Thymus (tissue), 14 donors: ENCODE measurements around the gene KIF15. TPM values are rescaled to one million over a fixed set of nuclear protein-coding genes. Genes with fewer than 3 reads are reported as not detected.

ENCODE experiments used
- DNase-seq, 9 donors: peaks; one replicate each; pipeline ENCODE4 v3.0.0-alpha.2; 2013; ENCODE audit warnings: low spot score in 9 of 9, low read depth in 6 of 9, missing footprints in 1 of 9
- H3K27ac ChIP-seq, 2 donors: one replicate each; pipeline ENCODE4 v1.5.1; 2013; ENCODE audit warnings: control low read depth in 1 of 2, low read depth in 1 of 2, low read length in 1 of 2, mild to moderate bottlenecking in 1 of 2, moderate library complexity in 1 of 2
- H3K27me3 ChIP-seq, 2 donors: one replicate each; pipeline ENCODE4 v1.5.1; 2013; ENCODE audit warnings: low read length in 1 of 2; ENCODE audit not compliant: control insufficient read depth in 2 of 2, insufficient read depth in 1 of 2
- H3K36me3 ChIP-seq, 2 donors: one replicate each; pipeline ENCODE4 v1.5.1; 2013; ENCODE audit warnings: low read length in 1 of 2, mild to moderate bottlenecking in 1 of 2, moderate library complexity in 1 of 2; ENCODE audit not compliant: control insufficient read depth in 2 of 2, insufficient read depth in 2 of 2
- H3K4me1 ChIP-seq, 2 donors: one replicate each; pipeline ENCODE4 v1.5.1; 2013; ENCODE audit warnings: low read length in 2 of 2; ENCODE audit not compliant: control insufficient read depth in 2 of 2, insufficient read depth in 2 of 2
- H3K4me3 ChIP-seq, 2 donors: one replicate each; pipeline ENCODE4 v1.5.1; 2013; ENCODE audit warnings: low read length in 2 of 2, control low read depth in 1 of 2, mild to moderate bottlenecking in 1 of 2
- H3K9me3 ChIP-seq, 2 donors: one replicate each; pipeline ENCODE4 v1.5.1; 2013; ENCODE audit warnings: low read length in 1 of 2, mild to moderate bottlenecking in 1 of 2; ENCODE audit not compliant: control insufficient read depth in 2 of 2, insufficient read depth in 1 of 2
- WGBS: extraction: QIAGEN DNeasy Blood & Tissue Kit; methylation state at CpG from one replicate; pipeline ENCODE4 v1.1.7; 2013; 5-methylcytosine and 5-hydroxymethylcytosine counted together
- long read RNA-seq, 10 donors: transcript quantifications; one replicate each; lab custom pipeline, GENCODE V29; 2026
- polyA plus RNA-seq: library from polyadenylated mRNA; stranded (reverse); fragments of 200-250 nt; gene quantifications from one replicate; pipeline ENCODE4 v1.2.3, GENCODE V29; 2013
- total RNA-seq: library from RNA; stranded (reverse); fragments of 120-200 nt; gene quantifications from one replicate; pipeline ENCODE4 v1.2.4, GENCODE V29; 2013
- donor health status: healthy.

KIF15 gene, protein sequence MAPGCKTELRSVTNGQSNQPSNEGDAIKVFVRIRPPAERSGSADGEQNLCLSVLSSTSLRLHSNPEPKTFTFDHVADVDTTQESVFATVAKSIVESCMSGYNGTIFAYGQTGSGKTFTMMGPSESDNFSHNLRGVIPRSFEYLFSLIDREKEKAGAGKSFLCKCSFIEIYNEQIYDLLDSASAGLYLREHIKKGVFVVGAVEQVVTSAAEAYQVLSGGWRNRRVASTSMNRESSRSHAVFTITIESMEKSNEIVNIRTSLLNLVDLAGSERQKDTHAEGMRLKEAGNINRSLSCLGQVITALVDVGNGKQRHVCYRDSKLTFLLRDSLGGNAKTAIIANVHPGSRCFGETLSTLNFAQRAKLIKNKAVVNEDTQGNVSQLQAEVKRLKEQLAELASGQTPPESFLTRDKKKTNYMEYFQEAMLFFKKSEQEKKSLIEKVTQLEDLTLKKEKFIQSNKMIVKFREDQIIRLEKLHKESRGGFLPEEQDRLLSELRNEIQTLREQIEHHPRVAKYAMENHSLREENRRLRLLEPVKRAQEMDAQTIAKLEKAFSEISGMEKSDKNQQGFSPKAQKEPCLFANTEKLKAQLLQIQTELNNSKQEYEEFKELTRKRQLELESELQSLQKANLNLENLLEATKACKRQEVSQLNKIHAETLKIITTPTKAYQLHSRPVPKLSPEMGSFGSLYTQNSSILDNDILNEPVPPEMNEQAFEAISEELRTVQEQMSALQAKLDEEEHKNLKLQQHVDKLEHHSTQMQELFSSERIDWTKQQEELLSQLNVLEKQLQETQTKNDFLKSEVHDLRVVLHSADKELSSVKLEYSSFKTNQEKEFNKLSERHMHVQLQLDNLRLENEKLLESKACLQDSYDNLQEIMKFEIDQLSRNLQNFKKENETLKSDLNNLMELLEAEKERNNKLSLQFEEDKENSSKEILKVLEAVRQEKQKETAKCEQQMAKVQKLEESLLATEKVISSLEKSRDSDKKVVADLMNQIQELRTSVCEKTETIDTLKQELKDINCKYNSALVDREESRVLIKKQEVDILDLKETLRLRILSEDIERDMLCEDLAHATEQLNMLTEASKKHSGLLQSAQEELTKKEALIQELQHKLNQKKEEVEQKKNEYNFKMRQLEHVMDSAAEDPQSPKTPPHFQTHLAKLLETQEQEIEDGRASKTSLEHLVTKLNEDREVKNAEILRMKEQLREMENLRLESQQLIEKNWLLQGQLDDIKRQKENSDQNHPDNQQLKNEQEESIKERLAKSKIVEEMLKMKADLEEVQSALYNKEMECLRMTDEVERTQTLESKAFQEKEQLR (N-terminal part only)
- 43.4 TPM for total RNA-seq
- 3.6 TPM for polyA plus RNA-seq
- long read RNA-seq, donor 1, full-length matches to known transcripts = 1 of 1 reads
- long read RNA-seq, donor 1, partial matches to known transcripts = 0 of 1 reads
- long read RNA-seq, donor 1, other reads (novel, unspliced or antisense) = 0 of 1 reads
- long read RNA-seq, donor 2, full-length matches to known transcripts = 4 of 83 reads
- long read RNA-seq, donor 2, partial matches to known transcripts = 79 of 83 reads
- long read RNA-seq, donor 2, other reads (novel, unspliced or antisense) = 0 of 83 reads
- long read RNA-seq, donor 3, full-length matches to known transcripts = 1 of 29 reads
- long read RNA-seq, donor 3, partial matches to known transcripts = 28 of 29 reads
- long read RNA-seq, donor 3, other reads (novel, unspliced or antisense) = 0 of 29 reads
- long read RNA-seq, donor 4, full-length matches to known transcripts = 1 of 8 reads
- long read RNA-seq, donor 4, partial matches to known transcripts = 7 of 8 reads
- long read RNA-seq, donor 4, other reads (novel, unspliced or antisense) = 0 of 8 reads
- long read RNA-seq, donor 5, partial matches to known transcripts = 22 of 22 reads
- long read RNA-seq, donor 5, other reads (novel, unspliced or antisense) = 0 of 22 reads
- long read RNA-seq, donor 6, full-length matches to known transcripts = 2 of 2 reads
- long read RNA-seq, donor 6, partial matches to known transcripts = 0 of 2 reads
- long read RNA-seq, donor 6, other reads (novel, unspliced or antisense) = 0 of 2 reads
- long read RNA-seq, donor 7, full-length matches to known transcripts = 1 of 1 reads
- long read RNA-seq, donor 7, partial matches to known transcripts = 0 of 1 reads
- long read RNA-seq, donor 7, other reads (novel, unspliced or antisense) = 0 of 1 reads
- long read RNA-seq, donor 8 = 0 reads
- long read RNA-seq, donor 9, full-length matches to known transcripts = 2 of 13 reads
- long read RNA-seq, donor 9, partial matches to known transcripts = 11 of 13 reads
- long read RNA-seq, donor 9, other reads (novel, unspliced or antisense) = 0 of 13 reads
- long read RNA-seq, donor 10, full-length matches to known transcripts = 1 of 9 reads
- long read RNA-seq, donor 10, partial matches to known transcripts = 8 of 9 reads
- long read RNA-seq, donor 10, other reads (novel, unspliced or antisense) = 0 of 9 reads

DNA sequence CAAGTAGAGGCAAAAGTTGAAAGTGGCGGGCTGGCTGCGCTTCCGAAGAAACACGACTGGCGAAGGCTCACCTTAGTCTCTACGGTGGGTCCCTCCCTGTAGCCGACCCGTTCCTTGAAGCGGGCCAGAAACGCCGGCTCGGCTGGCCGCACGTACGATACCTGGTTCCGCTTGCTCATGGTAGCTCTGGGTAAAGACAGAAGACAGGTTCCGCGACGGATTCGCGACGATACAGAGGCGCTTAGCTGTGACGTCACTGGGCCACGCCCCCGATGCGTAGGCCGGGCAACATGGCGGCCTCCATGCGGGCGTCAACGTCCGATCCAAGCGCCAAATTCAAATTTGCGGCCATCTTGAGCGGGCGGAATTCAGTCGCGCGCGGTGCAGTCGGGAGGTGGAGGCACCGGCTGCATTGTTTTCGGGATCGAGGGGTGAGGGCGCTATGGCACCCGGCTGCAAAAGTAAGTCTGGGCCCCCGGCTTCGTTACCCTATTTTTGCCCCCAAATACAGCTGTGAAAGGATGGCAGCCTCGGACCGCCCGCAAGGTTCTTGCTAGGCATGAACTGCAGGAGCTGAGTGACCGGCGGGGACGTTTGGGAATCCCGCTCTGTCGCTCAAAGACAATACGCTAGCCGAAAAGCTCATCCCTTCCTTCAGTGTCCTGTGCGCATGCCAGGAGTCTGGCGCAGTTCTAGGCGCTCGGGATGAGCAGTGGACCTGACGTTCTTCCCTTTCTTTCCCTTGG lies at the start of gene KIF15, which contains the start of gene KIAA1143:
TSS of gene KIF15 (plus strand) at position 371 of the 746 bp plus-strand sequence. CDS start at position 443, 72 bp downstream.
TSS of gene KIAA1143 (minus strand) at position 196 of the 746 bp plus-strand sequence. CDS start at position 179, 17 bp downstream.
- under 1% methylated on average over 64 of the region's 64 CpGs for WGBS

DNA sequence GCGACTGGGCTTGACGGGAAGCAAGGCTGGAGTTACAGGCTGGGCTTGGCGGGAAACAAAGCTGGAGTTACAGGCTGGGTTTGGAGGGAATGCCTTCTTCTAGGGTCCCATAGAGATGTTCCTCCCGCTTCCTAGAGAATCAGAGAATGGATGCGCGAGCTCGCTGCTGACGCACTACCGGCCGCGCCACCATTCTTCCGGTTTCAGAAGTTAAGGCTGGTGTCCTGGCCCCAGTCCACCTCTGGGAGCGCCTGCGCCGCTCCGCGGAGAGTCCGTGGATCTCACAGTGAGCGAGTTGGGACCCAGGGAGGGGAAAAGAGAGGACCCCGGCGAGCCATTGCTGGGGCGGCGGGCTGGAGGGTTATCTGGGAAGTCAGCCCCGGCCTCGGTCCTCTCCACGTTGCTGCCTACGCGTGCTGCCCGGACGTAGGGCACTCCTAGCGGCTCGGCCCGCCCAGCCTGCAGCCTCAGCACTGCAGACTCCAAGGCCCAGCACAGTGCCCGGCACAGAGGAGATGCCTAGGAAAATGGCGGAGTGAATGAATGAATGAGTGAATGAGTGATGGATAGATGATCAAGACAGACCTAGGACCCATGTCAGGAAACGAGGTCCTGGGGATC lies 49.0 kb upstream of the KIF15 start, which contains the start of gene ZNF502:
TSS of gene ZNF502 (plus strand) at position 206 of the 621 bp plus-strand sequence. CDS start 7,602 bp downstream, outside the sequence.
- peak in 8 of 9 donors; percentile 26 to 77 (median 42) for DNase-seq
- peaks cover 1 to 25% of the 10 kb centered on the region in 2 donors for H3K9me3 ChIP-seq
- 9% methylated on average over 36 of the region's 36 CpGs for WGBS

More for the DNA sequence above, at the start of gene KIF15, which contains the start of gene KIAA1143:
- H3K9me3 ChIP-seq = peaks cover 3 to 22% of the 10 kb centered on the region in 2 donors
- peaks cover 4 to 9% of the 10 kb centered on the region in 2 donors for H3K4me1 ChIP-seq
- no peaks in the 10 kb centered on the region for H3K27me3 ChIP-seq
- peak within 1 kb of the TSS; percentile 76 to 86 for H3K27ac ChIP-seq
- H3K36me3 ChIP-seq = peaks cover 15 to 21% of the 10 kb centered on the region in 2 donors
- peak within 1 kb of the TSS; percentile 70 to 81 for H3K4me3 ChIP-seq
- DNase-seq = peak; percentile 84 to 99 (median 97)

DNA sequence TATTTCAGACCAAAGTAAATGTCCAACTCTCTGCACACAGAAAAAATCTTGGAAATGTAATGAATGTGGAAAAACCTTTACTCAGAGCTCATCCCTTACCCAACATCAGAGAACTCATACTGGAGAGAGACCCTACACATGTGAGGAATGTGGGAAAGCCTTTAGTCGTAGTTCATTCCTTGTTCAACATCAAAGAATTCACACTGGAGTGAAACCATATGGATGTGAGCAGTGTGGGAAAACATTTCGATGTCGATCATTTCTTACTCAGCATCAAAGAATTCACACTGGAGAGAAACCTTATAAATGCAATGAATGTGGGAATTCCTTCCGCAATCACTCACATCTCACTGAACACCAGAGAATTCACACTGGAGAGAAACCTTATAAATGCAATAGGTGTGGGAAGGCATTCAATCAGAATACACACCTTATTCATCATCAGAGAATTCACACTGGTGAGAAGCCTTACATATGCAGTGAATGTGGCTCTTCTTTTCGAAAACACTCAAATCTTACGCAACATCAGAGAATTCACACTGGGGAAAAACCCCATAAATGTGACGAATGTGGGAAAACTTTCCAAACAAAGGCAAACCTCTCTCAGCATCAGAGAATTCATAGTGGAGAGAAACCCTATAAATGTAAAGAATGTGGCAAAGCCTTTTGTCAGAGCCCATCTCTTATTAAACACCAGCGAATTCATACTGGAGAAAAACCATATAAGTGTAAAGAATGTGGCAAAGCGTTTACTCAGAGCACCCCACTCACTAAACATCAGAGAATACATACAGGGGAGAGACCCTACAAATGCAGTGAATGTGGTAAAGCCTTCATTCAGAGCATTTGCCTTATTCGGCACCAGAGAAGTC lies 40.1 kb upstream of the KIF15 start:
- no peak overlapping the region for H3K27ac ChIP-seq
- no peaks in the 10 kb centered on the region for H3K4me1 ChIP-seq
- peaks cover 20 to 28% of the 10 kb centered on the region in 2 donors for H3K9me3 ChIP-seq
- WGBS = 97% methylated on average over 10 of the region's 10 CpGs
- peaks cover 11 to 14% of the 10 kb centered on the region in 2 donors for H3K36me3 ChIP-seq
- DNase-seq = no peak
- no peaks in the 10 kb centered on the region for H3K27me3 ChIP-seq
- H3K4me3 ChIP-seq = no peak overlapping the region

More for the DNA sequence above, 49.0 kb upstream of the KIF15 start, which contains the start of gene ZNF502:
- Histone ChIP-seq H3K36me3 (peaks cover 0 to 2% of the 10 kb centered on the region in 2 donors), H3K4me3 (peak within 1 kb of the TSS; percentile 79 to 80), H3K4me1 (peaks cover 0 to 5% of the 10 kb centered on the region in 2 donors), H3K27ac (peak within 1 kb of the TSS; percentile 18 to 41), H3K27me3 (no peaks in the 10 kb centered on the region)

DNA sequence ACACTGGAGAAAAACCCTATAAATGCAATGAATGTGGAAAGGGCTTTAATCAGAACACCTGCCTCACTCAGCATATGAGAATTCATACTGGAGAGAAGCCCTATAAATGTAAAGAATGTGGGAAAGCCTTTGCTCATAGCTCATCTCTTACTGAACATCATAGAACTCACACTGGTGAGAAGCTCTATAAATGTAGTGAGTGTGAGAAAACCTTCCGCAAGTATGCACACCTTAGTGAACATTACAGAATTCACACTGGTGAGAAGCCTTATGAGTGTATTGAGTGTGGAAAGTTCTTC lies 39.5 kb upstream of the KIF15 start:
- Histone ChIP-seq H3K36me3 (peaks cover 11 to 14% of the 10 kb centered on the region in 2 donors), H3K4me3 (no peak overlapping the region), H3K27ac (no peak overlapping the region), H3K9me3 (peaks cover 21 to 32% of the 10 kb centered on the region in 2 donors), H3K27me3 (no peaks in the 10 kb centered on the region), H3K4me1 (no peaks in the 10 kb centered on the region)
- WGBS = 97% methylated on average over 1 of the region's 1 CpG
- DNase-seq = no peak

DNA sequence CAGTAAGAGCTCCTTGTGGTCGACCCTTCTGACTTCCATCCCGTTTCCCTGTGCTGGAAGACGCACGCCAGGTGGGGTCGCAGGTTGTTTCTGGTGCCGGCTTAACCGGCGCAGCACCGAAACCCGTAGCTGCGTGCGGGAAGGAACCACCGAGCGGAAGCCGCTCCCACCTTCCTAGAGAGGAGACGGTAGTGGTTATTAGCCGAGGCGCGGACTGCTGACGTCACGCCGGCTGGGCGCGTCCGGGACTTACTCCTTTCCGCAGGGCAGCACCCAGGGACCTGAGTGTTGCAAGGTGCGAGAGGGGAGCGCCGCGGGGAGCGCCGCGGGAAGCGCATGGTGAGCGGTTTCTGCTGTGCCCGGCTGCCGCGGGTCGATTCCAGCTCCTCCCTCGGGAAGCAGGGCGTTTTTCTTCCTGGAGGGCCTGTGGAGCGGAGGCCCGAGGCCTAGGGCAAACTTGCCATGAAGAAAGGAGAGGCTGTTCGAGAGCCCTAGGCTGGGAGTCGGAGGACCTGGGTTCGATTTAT lies 32.1 kb upstream of the KIF15 start, which contains the start of gene ZNF501:
TSS of gene ZNF501 (plus strand) at position 252 of the 527 bp plus-strand sequence. CDS start 4,787 bp downstream, outside the sequence.
- DNase-seq = peak; percentile 65 to 91 (median 80)
- Histone ChIP-seq H3K36me3 (peaks cover 5 to 7% of the 10 kb centered on the region in 2 donors), H3K27ac (peak within 1 kb of the TSS in 1 of 2 donors; percentile 53), H3K4me1 (peaks cover 0 to 3% of the 10 kb centered on the region in 2 donors), H3K27me3 (peaks cover 0 to 2% of the 10 kb centered on the region in 2 donors), H3K9me3 (peaks cover 6 to 39% of the 10 kb centered on the region in 2 donors), H3K4me3 (peak within 1 kb of the TSS; percentile 68 to 70)
- WGBS = 3% methylated on average over 46 of the region's 46 CpGs
